Cardiac fibroblast (primary cell): ENCODE data around the gene GMEB2.

Experiments used
- DNase-seq, 2 donors: peaks; one replicate each; pipeline versions ENCODE4 v3.0.0 to v3.0.0-alpha.2; 2010; ENCODE audit warnings: low read depth in 2 of 2
- H3K4me3 ChIP-seq, 2 donors: replicated peaks in 1 of 2; 1 replicate in 1 of 2; 2 replicates in 1 of 2; pipeline ENCODE4 v1.5.1; 2011; ENCODE audit warnings: low read depth in 2 of 2, low read length in 2 of 2, mild to moderate bottlenecking in 2 of 2, moderate library complexity in 1 of 2
- CTCF ChIP-seq: IDR thresholded peaks from one replicate; pipeline ENCODE4 v1.5.1; 2011; ENCODE audit warnings: low read depth, mild to moderate bottlenecking, low read length, inconsistent platforms

The GMEB2 gene

GRCh38 chr20:63546956-63547724, 79.8 kb downstream of the GMEB2 start:
- H3K4me3 ChIP-seq, result no peak overlapping the region
- TF ChIP-seq CTCF, result no peak
- DNase-seq, result no peak

- DNase-seq, result no peak
- H3K4me3 ChIP-seq, result no peak overlapping the region
- no peak for TF ChIP-seq CTCF
Measured at GRCh38 chr20:63546256-63546955, 80.5 kb downstream of the GMEB2 start.

GRCh38 chr20:63545814-63546213, 81.1 kb downstream of the GMEB2 start:
- no peak for DNase-seq
- no peak for TF ChIP-seq CTCF

GRCh38 chr20:63544958-63545516, 81.9 kb downstream of the GMEB2 start:
- no peak for TF ChIP-seq CTCF
- no peak overlapping the region for H3K4me3 ChIP-seq
- DNase-seq, result no peak

More at GRCh38 chr20:63545814-63546213, 81.1 kb downstream of the GMEB2 start:
- H3K4me3 ChIP-seq, result no peak overlapping the region

DNA sequence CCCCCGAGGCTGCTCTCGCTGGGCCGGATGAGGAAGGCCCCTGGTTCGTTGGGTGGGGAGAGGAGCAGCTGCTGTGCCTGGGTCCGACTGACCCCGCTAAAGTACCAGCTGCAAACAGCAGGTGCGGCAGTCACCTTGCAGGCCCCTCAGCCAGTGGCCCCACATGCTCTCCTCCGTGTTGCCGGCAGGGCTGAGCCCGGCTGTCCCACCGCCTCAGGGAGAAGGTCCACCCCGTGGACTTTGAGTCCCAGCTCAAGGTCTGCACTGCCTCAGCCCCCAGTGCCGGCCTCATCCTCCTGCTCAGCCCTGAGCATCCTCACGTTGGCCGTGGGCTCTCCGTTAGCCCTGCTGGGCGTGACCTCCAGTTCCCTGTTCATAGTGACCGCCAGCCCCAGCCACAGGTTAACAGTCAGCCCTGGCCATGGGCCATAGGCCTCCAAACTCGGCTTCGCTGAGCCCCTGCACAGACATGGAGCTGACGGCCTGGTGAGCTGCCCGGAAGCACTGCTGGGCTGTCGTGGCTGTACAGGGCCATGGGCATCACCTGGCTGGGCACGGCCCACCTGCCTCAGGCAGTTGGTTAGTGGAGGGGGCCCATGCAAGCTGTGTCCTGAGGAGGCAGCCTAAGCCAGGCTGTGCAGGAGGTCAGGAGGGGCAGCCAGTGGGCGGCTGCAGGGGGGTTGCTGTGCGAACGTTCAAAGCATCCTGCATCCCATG, 82.5 kb downstream of the GMEB2 start:
- no peak for TF ChIP-seq CTCF
- H3K4me3 ChIP-seq, result no peak overlapping the region
- no peak for DNase-seq

- no peak for DNase-seq
- H3K4me3 ChIP-seq, result no peak overlapping the region
- TF ChIP-seq CTCF, result no peak
Measured at GRCh38 chr20:63543733-63544132, 83.2 kb downstream of the GMEB2 start.
